ENCODE results near the gene PTS.

- TF ChIP-seq HMGXB4 (CRISPR knock-in tag; IDR thresholded peaks at IDR 0.05) (no peak), AFF4 (CRISPR knock-in tag; IDR thresholded peaks at IDR 0.05; ENCODE audit: borderline replicate concordance) (no peak), CTCF (IDR thresholded peaks at IDR 0.05) (no peak), CREM (CRISPR knock-in tag; IDR thresholded peaks at IDR 0.05) (no peak), USF2 (CRISPR knock-in tag; IDR thresholded peaks at IDR 0.05) (no peak), IRF2 (CRISPR knock-in tag; IDR thresholded peaks at IDR 0.05; ENCODE audit: borderline replicate concordance, low read depth) (no peak), ZNF281 (CRISPR knock-in tag; IDR thresholded peaks at IDR 0.05) (no peak)
- TF ChIP-seq, protein P1, sequence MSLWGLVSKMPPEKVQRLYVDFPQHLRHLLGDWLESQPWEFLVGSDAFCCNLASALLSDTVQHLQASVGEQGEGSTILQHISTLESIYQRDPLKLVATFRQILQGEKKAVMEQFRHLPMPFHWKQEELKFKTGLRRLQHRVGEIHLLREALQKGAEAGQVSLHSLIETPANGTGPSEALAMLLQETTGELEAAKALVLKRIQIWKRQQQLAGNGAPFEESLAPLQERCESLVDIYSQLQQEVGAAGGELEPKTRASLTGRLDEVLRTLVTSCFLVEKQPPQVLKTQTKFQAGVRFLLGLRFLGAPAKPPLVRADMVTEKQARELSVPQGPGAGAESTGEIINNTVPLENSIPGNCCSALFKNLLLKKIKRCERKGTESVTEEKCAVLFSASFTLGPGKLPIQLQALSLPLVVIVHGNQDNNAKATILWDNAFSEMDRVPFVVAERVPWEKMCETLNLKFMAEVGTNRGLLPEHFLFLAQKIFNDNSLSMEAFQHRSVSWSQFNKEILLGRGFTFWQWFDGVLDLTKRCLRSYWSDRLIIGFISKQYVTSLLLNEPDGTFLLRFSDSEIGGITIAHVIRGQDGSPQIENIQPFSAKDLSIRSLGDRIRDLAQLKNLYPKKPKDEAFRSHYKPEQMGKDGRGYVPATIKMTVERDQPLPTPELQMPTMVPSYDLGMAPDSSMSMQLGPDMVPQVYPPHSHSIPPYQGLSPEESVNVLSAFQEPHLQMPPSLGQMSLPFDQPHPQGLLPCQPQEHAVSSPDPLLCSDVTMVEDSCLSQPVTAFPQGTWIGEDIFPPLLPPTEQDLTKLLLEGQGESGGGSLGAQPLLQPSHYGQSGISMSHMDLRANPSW (CRISPR knock-in tag; conservative IDR thresholded peaks at IDR 0.05; ENCODE audit: low read depth), result no peak
- TF ChIP-seq, protein P2, sequence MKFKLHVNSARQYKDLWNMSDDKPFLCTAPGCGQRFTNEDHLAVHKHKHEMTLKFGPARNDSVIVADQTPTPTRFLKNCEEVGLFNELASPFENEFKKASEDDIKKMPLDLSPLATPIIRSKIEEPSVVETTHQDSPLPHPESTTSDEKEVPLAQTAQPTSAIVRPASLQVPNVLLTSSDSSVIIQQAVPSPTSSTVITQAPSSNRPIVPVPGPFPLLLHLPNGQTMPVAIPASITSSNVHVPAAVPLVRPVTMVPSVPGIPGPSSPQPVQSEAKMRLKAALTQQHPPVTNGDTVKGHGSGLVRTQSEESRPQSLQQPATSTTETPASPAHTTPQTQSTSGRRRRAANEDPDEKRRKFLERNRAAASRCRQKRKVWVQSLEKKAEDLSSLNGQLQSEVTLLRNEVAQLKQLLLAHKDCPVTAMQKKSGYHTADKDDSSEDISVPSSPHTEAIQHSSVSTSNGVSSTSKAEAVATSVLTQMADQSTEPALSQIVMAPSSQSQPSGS (CRISPR knock-in tag; IDR thresholded peaks at IDR 0.05; ENCODE audit: borderline replicate concordance, low read depth), result no peak
Measured at GRCh38 chr11:112247201-112247600, 21.0 kb downstream of the PTS start.
